Measurements from ENCODE around the gene GRB10.

Gene GRB10

DNA sequence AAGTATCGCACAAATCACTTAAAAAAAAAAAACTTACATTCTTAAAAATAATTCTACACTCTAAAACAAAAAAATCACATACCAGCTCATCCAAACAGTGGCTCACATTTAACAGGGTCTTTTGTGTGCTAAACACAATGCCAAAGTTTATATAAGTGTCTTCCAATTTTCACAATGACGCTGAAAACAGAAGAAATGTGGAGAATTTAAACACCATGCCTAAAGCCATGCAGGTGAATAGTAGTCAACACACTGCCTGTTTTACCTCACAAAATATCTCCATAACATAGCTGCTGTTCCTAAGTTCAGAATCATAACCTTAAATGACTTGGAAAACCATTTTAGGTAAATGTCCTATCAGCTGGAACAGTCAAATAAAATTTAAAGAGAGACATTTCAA lies 55.0 kb downstream of the GRB10 start:
- no peak for TF ChIP-seq RARB (CRISPR knock-in tag; IDR thresholded peaks at IDR 0.05)
- no peak for TF ChIP-seq ZC3H10 (CRISPR knock-in tag; IDR thresholded peaks at IDR 0.05)
- TF ChIP-seq, protein P1, sequence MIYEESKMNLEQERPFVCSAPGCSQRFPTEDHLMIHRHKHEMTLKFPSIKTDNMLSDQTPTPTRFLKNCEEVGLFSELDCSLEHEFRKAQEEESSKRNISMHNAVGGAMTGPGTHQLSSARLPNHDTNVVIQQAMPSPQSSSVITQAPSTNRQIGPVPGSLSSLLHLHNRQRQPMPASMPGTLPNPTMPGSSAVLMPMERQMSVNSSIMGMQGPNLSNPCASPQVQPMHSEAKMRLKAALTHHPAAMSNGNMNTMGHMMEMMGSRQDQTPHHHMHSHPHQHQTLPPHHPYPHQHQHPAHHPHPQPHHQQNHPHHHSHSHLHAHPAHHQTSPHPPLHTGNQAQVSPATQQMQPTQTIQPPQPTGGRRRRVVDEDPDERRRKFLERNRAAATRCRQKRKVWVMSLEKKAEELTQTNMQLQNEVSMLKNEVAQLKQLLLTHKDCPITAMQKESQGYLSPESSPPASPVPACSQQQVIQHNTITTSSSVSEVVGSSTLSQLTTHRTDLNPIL (CRISPR knock-in tag; IDR thresholded peaks at IDR 0.05; ENCODE audit: low read depth): no peak
- TF ChIP-seq ARNTL (CRISPR knock-in tag; IDR thresholded peaks at IDR 0.05; ENCODE audit: borderline replicate concordance, low read depth): no peak
- TF ChIP-seq, protein P2, sequence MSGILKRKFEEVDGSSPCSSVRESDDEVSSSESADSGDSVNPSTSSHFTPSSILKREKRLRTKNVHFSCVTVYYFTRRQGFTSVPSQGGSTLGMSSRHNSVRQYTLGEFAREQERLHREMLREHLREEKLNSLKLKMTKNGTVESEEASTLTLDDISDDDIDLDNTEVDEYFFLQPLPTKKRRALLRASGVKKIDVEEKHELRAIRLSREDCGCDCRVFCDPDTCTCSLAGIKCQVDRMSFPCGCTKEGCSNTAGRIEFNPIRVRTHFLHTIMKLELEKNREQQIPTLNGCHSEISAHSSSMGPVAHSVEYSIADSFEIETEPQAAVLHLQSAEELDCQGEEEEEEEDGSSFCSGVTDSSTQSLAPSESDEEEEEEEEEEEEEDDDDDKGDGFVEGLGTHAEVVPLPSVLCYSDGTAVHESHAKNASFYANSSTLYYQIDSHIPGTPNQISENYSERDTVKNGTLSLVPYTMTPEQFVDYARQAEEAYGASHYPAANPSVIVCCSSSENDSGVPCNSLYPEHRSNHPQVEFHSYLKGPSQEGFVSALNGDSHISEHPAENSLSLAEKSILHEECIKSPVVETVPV (CRISPR knock-in tag; IDR thresholded peaks at IDR 0.05): no peak
- TF ChIP-seq ZFP3 (CRISPR knock-in tag; IDR thresholded peaks at IDR 0.05): no peak
- TF ChIP-seq ESRRG (CRISPR knock-in tag; IDR thresholded peaks at IDR 0.05): no peak
- no peak for TF ChIP-seq ZNF8 (CRISPR knock-in tag; IDR thresholded peaks at IDR 0.05)
- TF ChIP-seq, protein P3, sequence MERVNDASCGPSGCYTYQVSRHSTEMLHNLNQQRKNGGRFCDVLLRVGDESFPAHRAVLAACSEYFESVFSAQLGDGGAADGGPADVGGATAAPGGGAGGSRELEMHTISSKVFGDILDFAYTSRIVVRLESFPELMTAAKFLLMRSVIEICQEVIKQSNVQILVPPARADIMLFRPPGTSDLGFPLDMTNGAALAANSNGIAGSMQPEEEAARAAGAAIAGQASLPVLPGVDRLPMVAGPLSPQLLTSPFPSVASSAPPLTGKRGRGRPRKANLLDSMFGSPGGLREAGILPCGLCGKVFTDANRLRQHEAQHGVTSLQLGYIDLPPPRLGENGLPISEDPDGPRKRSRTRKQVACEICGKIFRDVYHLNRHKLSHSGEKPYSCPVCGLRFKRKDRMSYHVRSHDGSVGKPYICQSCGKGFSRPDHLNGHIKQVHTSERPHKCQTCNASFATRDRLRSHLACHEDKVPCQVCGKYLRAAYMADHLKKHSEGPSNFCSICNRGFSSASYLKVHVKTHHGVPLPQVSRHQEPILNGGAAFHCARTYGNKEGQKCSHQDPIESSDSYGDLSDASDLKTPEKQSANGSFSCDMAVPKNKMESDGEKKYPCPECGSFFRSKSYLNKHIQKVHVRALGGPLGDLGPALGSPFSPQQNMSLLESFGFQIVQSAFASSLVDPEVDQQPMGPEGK (CRISPR knock-in tag; IDR thresholded peaks at IDR 0.05; ENCODE audit: borderline replicate concordance): no peak
- no peak for TF ChIP-seq BACH2 (CRISPR knock-in tag; IDR thresholded peaks at IDR 0.05; ENCODE audit: borderline replicate concordance)
- TF ChIP-seq GLIS3 (CRISPR knock-in tag; IDR thresholded peaks at IDR 0.05): no peak
- no peak for ATAC-seq

DNA sequence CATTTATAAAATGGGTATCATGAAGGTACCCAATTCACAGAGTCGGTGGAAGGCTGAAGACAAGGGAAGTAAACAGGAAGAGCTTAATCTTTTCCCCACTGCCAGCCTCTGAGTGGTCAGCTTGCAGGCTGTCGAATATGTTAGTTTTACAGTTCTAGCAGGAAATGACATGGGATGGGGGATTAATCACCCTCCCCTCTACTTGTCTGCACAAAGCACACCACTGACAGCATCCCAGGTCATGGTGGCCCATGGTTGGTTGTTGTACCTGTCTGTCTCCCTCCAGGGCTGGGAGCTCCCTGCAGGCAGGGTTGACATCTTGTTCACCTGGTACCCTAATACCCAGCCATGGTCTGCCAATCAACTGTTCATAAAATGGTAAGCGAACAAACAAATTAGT lies 55.6 kb downstream of the GRB10 start:
- ATAC-seq: no peak
- TF ChIP-seq ZNF70 (CRISPR knock-in tag; IDR thresholded peaks at IDR 0.05) (no peak), ISL1 (CRISPR knock-in tag; IDR thresholded peaks at IDR 0.05) (no peak)
- TF ChIP-seq, protein P4, sequence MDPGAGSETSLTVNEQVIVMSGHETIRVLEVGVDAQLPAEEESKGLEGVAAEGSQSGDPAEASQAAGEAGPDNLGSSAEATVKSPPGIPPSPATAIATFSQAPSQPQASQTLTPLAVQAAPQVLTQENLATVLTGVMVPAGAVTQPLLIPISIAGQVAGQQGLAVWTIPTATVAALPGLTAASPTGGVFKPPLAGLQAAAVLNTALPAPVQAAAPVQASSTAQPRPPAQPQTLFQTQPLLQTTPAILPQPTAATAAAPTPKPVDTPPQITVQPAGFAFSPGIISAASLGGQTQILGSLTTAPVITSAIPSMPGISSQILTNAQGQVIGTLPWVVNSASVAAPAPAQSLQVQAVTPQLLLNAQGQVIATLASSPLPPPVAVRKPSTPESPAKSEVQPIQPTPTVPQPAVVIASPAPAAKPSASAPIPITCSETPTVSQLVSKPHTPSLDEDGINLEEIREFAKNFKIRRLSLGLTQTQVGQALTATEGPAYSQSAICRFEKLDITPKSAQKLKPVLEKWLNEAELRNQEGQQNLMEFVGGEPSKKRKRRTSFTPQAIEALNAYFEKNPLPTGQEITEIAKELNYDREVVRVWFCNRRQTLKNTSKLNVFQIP (CRISPR knock-in tag; IDR thresholded peaks at IDR 0.05; ENCODE audit: borderline replicate concordance, low read depth): no peak
- TF ChIP-seq, protein P5, sequence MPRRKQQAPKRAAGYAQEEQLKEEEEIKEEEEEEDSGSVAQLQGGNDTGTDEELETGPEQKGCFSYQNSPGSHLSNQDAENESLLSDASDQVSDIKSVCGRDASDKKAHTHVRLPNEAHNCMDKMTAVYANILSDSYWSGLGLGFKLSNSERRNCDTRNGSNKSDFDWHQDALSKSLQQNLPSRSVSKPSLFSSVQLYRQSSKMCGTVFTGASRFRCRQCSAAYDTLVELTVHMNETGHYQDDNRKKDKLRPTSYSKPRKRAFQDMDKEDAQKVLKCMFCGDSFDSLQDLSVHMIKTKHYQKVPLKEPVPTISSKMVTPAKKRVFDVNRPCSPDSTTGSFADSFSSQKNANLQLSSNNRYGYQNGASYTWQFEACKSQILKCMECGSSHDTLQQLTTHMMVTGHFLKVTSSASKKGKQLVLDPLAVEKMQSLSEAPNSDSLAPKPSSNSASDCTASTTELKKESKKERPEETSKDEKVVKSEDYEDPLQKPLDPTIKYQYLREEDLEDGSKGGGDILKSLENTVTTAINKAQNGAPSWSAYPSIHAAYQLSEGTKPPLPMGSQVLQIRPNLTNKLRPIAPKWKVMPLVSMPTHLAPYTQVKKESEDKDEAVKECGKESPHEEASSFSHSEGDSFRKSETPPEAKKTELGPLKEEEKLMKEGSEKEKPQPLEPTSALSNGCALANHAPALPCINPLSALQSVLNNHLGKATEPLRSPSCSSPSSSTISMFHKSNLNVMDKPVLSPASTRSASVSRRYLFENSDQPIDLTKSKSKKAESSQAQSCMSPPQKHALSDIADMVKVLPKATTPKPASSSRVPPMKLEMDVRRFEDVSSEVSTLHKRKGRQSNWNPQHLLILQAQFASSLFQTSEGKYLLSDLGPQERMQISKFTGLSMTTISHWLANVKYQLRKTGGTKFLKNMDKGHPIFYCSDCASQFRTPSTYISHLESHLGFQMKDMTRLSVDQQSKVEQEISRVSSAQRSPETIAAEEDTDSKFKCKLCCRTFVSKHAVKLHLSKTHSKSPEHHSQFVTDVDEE (CRISPR knock-in tag; IDR thresholded peaks at IDR 0.05): no peak
- TF ChIP-seq, protein P1 (CRISPR knock-in tag; IDR thresholded peaks at IDR 0.05; ENCODE audit: low read depth): no peak

DNA sequence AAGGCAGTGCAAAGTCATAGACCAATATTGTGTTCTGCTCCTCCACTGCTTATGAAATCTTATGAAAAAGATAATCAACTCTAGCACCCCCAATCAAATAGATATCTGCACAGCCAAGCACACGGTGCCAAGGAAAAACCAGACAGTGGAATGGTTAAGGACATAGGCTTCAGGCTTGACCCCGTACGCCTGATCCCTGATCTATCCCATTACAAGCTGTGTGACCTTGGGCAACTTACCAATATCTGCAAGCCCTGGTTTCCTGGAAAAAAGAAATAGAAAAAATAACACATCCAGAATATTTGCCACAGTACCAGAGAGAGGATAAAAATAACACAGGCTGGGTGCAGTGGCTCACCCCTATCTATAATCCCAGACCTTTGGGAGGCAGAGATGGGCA lies 56.9 kb downstream of the GRB10 start:
- ATAC-seq: no peak
- TF ChIP-seq, protein P3 (CRISPR knock-in tag; IDR thresholded peaks at IDR 0.05; ENCODE audit: borderline replicate concordance): no peak
- TF ChIP-seq ZFP30 (CRISPR knock-in tag; IDR thresholded peaks at IDR 0.05) (no peak), ZFP3 (CRISPR knock-in tag; IDR thresholded peaks at IDR 0.05) (no peak), OSR1 (CRISPR knock-in tag; IDR thresholded peaks at IDR 0.05) (no peak), TCF4 (CRISPR knock-in tag; IDR thresholded peaks at IDR 0.05; ENCODE audit: borderline replicate concordance) (no peak), ZNF70 (CRISPR knock-in tag; IDR thresholded peaks at IDR 0.05) (no peak)
- TF ChIP-seq, protein P1 (CRISPR knock-in tag; IDR thresholded peaks at IDR 0.05; ENCODE audit: low read depth): no peak
- TF ChIP-seq, protein P5 (CRISPR knock-in tag; IDR thresholded peaks at IDR 0.05): no peak
- TF ChIP-seq, protein P4 (CRISPR knock-in tag; IDR thresholded peaks at IDR 0.05; ENCODE audit: borderline replicate concordance, low read depth): no peak
